Measurements from ENCODE around the gene PDE4A. TPM values are rescaled to one million over a fixed set of nuclear protein-coding genes. Genes with fewer than 3 reads are reported as not detected.

Gene PDE4A
- total and polyA plus RNA-seq, 10 of the 15 experiments (the other 5 are each of a cell fraction or from before 2014, with no cell fraction given), result 0.24 to 13.3 (median 4.9) TPM

DNA sequence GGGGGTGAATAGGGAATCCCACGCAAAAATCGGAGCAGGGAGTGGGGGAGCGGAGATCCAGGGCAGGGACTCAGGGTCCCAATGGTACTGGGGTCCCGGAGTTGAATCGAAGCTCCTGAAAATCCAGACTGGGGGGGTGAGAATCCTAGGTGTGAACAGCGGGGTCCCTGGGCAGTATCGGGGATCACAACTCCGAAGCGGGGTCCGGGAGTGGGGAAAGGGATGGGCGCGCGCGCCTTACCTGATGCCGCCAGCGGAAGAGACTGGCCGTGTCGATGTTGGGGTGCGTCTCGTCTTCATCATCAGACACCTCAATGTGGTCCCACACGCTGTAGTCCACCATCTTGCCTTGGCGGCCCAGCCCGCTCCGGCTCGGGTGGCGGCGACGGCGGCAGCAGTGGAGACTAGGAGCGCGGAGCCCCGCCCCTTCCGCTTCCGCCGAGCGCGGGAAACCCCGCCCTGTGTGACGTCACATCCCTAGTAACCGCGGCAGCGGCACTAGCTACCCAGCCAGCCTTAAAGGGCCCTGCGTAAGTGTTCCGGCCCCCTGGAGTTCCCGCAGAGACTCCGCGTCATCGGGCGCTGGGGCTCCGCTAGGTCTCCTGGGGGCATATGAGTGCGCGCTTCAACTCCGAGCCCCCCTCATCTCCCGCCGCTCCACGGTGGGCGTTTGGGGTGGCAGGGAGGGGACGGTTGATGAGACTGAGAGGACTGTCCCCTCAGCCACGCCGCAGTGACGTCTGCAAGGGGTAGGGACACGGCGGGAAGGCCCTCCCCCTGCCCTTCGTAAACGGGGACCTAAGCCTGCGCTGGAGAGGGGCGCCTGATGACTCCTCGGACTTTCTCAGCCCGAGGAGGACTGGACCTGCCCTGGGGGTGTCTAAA lies 17.0 kb upstream of the PDE4A start, which contains the start of gene CDC37:
TSS of gene CDC37 (minus strand) at position 406 of the 885 bp plus-strand sequence. CDS start at position 343, 63 bp downstream.
- peak within 1 kb of the TSS; percentile 95 for H3K4me3 ChIP-seq
- H3K27ac ChIP-seq (ENCODE audit: control insufficient read depth, insufficient read depth), result peak within 1 kb of the TSS; percentile 82
- ChIA-PET SMC1A (ENCODE audit: uncharacterized antibody, unreplicated experiment) (interaction anchor here (0.6 to 16.0 kb wide), 6 partner anchors 12 to 165 kb away, joined by 3 to 364 read pairs (median 5); partner anchors contain the start of genes CDKN2D and PDE4A), CTCF (interaction anchor here (0.6 to 28.5 kb wide), 17 partner anchors 11 to 514 kb away, joined by 3 to 1053 read pairs (median 4); partner anchors contain the start of genes ICAM1 and PDE4A), POLR2A (interaction anchor here (0.5 to 8.3 kb wide), 13 partner anchors 9 to 306 kb away, joined by 3 to 122 read pairs (median 4); partner anchors contain the start of genes ICAM5, PDE4A and TYK2), RAD21 (ENCODE audit: unreplicated experiment) (interaction anchor here (0.6 to 7.8 kb wide), 22 partner anchors 9 to 294 kb away, joined by 3 to 209 read pairs (median 4); partner anchors contain the start of genes CDKN2D, ICAM1, PDE4A and TYK2)
- peak within 1 kb of the TSS; percentile 90 for H2AFZ ChIP-seq (ENCODE audit: control insufficient read depth, low read depth, low read length)
- peaks cover 34% of the 10 kb centered on the region for H3K4me1 ChIP-seq (ENCODE audit: control insufficient read depth, insufficient read depth, low read length)
- under 1% methylated on average over 69 of the region's 69 CpGs for WGBS (ENCODE audit: insufficient coverage, insufficient replicate concordance, low lambda C conversion rate, missing lambda C conversion rate)
- H3K4me2 ChIP-seq (ENCODE audit: control insufficient read depth, insufficient read depth), result peak within 1 kb of the TSS; percentile 99
- no peaks in the 10 kb centered on the region for H3K9me3 ChIP-seq (replicated peaks; ENCODE audit: control insufficient read depth, insufficient read depth, low read length)
- H3K79me2 ChIP-seq (ENCODE audit: control insufficient read depth, insufficient read depth, low read length), result peaks cover 43% of the 10 kb centered on the region
- ATAC-seq (peak; percentile 84), DNase-seq (ENCODE audit: low read depth, low spot score) (peak; percentile 80), FAIRE-seq (peak; percentile 91)
- peaks cover 0 to 4% of the 10 kb centered on the region in 2 experiments; a peak in 2 of 4 replicates for H3K36me3 ChIP-seq (ENCODE audit: control insufficient read depth in 2 of 2, insufficient read depth in 2 of 2, low read length in 1 of 2)
- in situ Hi-C loops (cut with MboI) (no loop called here), intact Hi-C loops (cut with micrococcal nuclease; ENCODE audit: unreplicated experiment) (loop anchor here (1.0 to 10.0 kb wide), 6 partner anchors 21 to 164 kb away; partner anchors contain the start of genes CDKN2D, KEAP1, KRI1 and TYK2)
- peaks cover 0 to 3% of the 10 kb centered on the region in 2 experiments; a peak in 2 of 4 replicates for H3K27me3 ChIP-seq (replicated peaks in 1 of 2; ENCODE audit: control insufficient read depth in 2 of 2, insufficient read depth in 2 of 2, low read length in 1 of 2)
- peak within 1 kb of the TSS; percentile 94 for H3K9ac ChIP-seq (ENCODE audit: control insufficient read depth, insufficient read depth, low read length)
- H4K20me1 ChIP-seq (ENCODE audit: control insufficient read depth, insufficient read depth), result 0 out of 2 replicates have a peak, but pooled peaks cover 3% of the 10 kb centered on the region
- BruUV-seq (replicated peaks), result TSS peak; percentile 65
- no peak for TF ChIP-seq STAT3 (IDR thresholded peaks at IDR 0.05; ENCODE audit: low read depth, low read length)
- TF ChIP-seq, protein P1, sequence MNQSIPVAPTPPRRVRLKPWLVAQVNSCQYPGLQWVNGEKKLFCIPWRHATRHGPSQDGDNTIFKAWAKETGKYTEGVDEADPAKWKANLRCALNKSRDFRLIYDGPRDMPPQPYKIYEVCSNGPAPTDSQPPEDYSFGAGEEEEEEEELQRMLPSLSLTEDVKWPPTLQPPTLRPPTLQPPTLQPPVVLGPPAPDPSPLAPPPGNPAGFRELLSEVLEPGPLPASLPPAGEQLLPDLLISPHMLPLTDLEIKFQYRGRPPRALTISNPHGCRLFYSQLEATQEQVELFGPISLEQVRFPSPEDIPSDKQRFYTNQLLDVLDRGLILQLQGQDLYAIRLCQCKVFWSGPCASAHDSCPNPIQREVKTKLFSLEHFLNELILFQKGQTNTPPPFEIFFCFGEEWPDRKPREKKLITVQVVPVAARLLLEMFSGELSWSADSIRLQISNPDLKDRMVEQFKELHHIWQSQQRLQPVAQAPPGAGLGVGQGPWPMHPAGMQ (IDR thresholded peaks at IDR 0.05; ENCODE audit: borderline replicate concordance), result no peak
- TF ChIP-seq, protein P2, sequence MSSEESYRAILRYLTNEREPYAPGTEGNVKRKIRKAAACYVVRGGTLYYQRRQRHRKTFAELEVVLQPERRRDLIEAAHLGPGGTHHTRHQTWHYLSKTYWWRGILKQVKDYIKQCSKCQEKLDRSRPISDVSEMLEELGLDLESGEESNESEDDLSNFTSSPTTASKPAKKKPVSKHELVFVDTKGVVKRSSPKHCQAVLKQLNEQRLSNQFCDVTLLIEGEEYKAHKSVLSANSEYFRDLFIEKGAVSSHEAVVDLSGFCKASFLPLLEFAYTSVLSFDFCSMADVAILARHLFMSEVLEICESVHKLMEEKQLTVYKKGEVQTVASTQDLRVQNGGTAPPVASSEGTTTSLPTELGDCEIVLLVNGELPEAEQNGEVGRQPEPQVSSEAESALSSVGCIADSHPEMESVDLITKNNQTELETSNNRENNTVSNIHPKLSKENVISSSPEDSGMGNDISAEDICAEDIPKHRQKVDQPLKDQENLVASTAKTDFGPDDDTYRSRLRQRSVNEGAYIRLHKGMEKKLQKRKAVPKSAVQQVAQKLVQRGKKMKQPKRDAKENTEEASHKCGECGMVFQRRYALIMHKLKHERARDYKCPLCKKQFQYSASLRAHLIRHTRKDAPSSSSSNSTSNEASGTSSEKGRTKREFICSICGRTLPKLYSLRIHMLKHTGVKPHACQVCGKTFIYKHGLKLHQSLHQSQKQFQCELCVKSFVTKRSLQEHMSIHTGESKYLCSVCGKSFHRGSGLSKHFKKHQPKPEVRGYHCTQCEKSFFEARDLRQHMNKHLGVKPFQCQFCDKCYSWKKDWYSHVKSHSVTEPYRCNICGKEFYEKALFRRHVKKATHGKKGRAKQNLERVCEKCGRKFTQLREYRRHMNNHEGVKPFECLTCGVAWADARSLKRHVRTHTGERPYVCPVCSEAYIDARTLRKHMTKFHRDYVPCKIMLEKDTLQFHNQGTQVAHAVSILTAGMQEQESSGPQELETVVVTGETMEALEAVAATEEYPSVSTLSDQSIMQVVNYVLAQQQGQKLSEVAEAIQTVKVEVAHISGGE (CRISPR knock-in tag; IDR thresholded peaks at IDR 0.05), result no peak
- TF ChIP-seq GATAD2B (conservative IDR thresholded peaks at IDR 0.05; ENCODE audit: low read depth), result peak; percentile 36; the same call in 1 of the 2 replicates
- peak; percentile 89; the same call in 2 of the 3 replicates for TF ChIP-seq POU2F2 (IDR thresholded peaks at IDR 0.05; ENCODE audit: borderline replicate concordance, low read depth, low read length)
- no peak for TF ChIP-seq EED (IDR thresholded peaks at IDR 0.05; ENCODE audit: low read depth)
- TF ChIP-seq TAF1 (IDR thresholded peaks at IDR 0.05; ENCODE audit: borderline replicate concordance, low read depth, low read length), result peak; percentile 84
- TF ChIP-seq, protein P3, sequence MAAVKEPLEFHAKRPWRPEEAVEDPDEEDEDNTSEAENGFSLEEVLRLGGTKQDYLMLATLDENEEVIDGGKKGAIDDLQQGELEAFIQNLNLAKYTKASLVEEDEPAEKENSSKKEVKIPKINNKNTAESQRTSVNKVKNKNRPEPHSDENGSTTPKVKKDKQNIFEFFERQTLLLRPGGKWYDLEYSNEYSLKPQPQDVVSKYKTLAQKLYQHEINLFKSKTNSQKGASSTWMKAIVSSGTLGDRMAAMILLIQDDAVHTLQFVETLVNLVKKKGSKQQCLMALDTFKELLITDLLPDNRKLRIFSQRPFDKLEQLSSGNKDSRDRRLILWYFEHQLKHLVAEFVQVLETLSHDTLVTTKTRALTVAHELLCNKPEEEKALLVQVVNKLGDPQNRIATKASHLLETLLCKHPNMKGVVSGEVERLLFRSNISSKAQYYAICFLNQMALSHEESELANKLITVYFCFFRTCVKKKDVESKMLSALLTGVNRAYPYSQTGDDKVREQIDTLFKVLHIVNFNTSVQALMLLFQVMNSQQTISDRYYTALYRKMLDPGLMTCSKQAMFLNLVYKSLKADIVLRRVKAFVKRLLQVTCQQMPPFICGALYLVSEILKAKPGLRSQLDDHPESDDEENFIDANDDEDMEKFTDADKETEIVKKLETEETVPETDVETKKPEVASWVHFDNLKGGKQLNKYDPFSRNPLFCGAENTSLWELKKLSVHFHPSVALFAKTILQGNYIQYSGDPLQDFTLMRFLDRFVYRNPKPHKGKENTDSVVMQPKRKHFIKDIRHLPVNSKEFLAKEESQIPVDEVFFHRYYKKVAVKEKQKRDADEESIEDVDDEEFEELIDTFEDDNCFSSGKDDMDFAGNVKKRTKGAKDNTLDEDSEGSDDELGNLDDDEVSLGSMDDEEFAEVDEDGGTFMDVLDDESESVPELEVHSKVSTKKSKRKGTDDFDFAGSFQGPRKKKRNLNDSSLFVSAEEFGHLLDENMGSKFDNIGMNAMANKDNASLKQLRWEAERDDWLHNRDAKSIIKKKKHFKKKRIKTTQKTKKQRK (IDR thresholded peaks at IDR 0.05; ENCODE audit: low read depth, low read length), result no peak
- peak; percentile 54 for TF ChIP-seq RELA (IDR thresholded peaks at IDR 0.05; ENCODE audit: borderline replicate concordance, partially characterized antibody)
- TF ChIP-seq, protein P4, sequence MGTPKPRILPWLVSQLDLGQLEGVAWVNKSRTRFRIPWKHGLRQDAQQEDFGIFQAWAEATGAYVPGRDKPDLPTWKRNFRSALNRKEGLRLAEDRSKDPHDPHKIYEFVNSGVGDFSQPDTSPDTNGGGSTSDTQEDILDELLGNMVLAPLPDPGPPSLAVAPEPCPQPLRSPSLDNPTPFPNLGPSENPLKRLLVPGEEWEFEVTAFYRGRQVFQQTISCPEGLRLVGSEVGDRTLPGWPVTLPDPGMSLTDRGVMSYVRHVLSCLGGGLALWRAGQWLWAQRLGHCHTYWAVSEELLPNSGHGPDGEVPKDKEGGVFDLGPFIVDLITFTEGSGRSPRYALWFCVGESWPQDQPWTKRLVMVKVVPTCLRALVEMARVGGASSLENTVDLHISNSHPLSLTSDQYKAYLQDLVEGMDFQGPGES (IDR thresholded peaks at IDR 0.05), result no peak
- no peak for TF ChIP-seq IRF4 (IDR thresholded peaks at IDR 0.05; ENCODE audit: low read depth, low read length)
- TF ChIP-seq ZNF622 (IDR thresholded peaks at IDR 0.05), result no peak

Measured in GM12878 (cell line).